H1 (cell line): ENCODE measurements around the gene NLRP1. TPM values are rescaled to one million over a fixed set of nuclear protein-coding genes. Genes with fewer than 3 reads are reported as not detected.

Source experiments
- CTCF ChIA-PET: fragments of 300-600 bp; sonication (Branson Sonifier 250); formaldehyde crosslinking; loops from one replicate; lab custom pipeline; 2021; ENCODE audit not compliant: partially characterized antibody; lab: Charles Lee
- POLR2A ChIA-PET: fragments of 300-600 bp; sonication (Branson Sonifier 250); formaldehyde crosslinking; loops from one replicate; lab custom pipeline; 2021; ENCODE audit warnings: inconsistent platforms; ENCODE audit not compliant: partially characterized antibody; lab: Charles Lee
- DNase-seq, 2 experiments: peaks; one replicate each; pipeline versions ENCODE4 v3.0.0 to v3.0.0-alpha.2; 2010 to 2022; ENCODE audit warnings: low spot score in 2 of 2, low read depth in 1 of 2, mixed read lengths in 1 of 2
- FAIRE-seq: peaks from 2 replicates; lab custom pipeline; 2011; peaks lifted over from hg19 to GRCh38; lab: Jason Lieb, UNC
- H2AFZ ChIP-seq: 2 replicates; pipeline ENCODE4 v1.8.1; 2012; ENCODE audit warnings: low read length, inconsistent platforms
- H2AK5ac ChIP-seq: 2 replicates; pipeline ENCODE4 v1.6.1; 2013; ENCODE audit warnings: low read depth, low read length
- H2BK120ac ChIP-seq: replicated peaks from 2 replicates; pipeline ENCODE3; 2013; ENCODE audit warnings: low read depth, low read length, inconsistent platforms
- H2BK12ac ChIP-seq: 2 replicates; pipeline ENCODE4 v1.6.1; 2013; ENCODE audit warnings: low read depth, low read length
- H2BK15ac ChIP-seq: 2 replicates; pipeline ENCODE4 v1.6.1; 2013; ENCODE audit warnings: low read length
- H2BK20ac ChIP-seq: 2 replicates; pipeline ENCODE4 v1.6.1; 2013; ENCODE audit warnings: low read length
- H2BK5ac ChIP-seq: 2 replicates; pipeline ENCODE4 v1.6.1; 2013; ENCODE audit warnings: low read depth, low read length
- H3K14ac ChIP-seq: 2 replicates; pipeline ENCODE4 v1.6.1; 2013; ENCODE audit warnings: inconsistent platforms; ENCODE audit not compliant: insufficient read length
- H3K18ac ChIP-seq: 2 replicates; pipeline ENCODE4 v1.6.1; 2013; ENCODE audit warnings: low read length; ENCODE audit errors: extremely low read depth
- H3K23ac ChIP-seq: 2 replicates; pipeline ENCODE4 v1.6.1; 2013; ENCODE audit warnings: inconsistent platforms; ENCODE audit not compliant: insufficient read length
- H3K23me2 ChIP-seq: 2 replicates; pipeline ENCODE4 v1.6.1; 2013; ENCODE audit warnings: low read depth, low read length
- H3K27ac ChIP-seq: 2 replicates; pipeline ENCODE4 v1.6.1; 2011; ENCODE audit warnings: low read depth, low read length, inconsistent platforms
- H3K27me3 ChIP-seq, 4 experiments: replicated peaks in 1 of 4; 1 replicate in 1 of 4; 2 replicates in 3 of 4; pipeline versions ENCODE4 v1.6.1 to v1.8.1; 2011 to 2013; ENCODE audit warnings: low read length in 3 of 4, mild to moderate bottlenecking in 3 of 4, inconsistent platforms in 2 of 4, mixed read lengths in 2 of 4, moderate library complexity in 1 of 4; ENCODE audit not compliant: control insufficient read depth in 3 of 4, insufficient read depth in 3 of 4; ENCODE audit errors: extremely low read depth in 1 of 4
- H3K36me3 ChIP-seq, 4 experiments: 2 replicates each; pipeline versions ENCODE4 v1.6.1 to v1.8.1; 2011 to 2013; ENCODE audit warnings: mild to moderate bottlenecking in 4 of 4, low read length in 3 of 4, moderate library complexity in 2 of 4, control low read depth in 1 of 4, inconsistent platforms in 1 of 4; ENCODE audit not compliant: insufficient read depth in 4 of 4, control insufficient read depth in 2 of 4
- H3K4ac ChIP-seq: replicated peaks from 2 replicates; pipeline ENCODE3; 2013; ENCODE audit warnings: low read length, low read depth, mixed read lengths, inconsistent platforms; ENCODE audit not compliant: insufficient read length
- H3K4me1 ChIP-seq, 4 experiments: replicated peaks in 1 of 4; 1 replicate in 1 of 4; 2 replicates in 3 of 4; pipeline versions ENCODE4 v1.6.1 to v1.8.1; 2011 to 2013; ENCODE audit warnings: low read length in 3 of 4, inconsistent platforms in 2 of 4, mixed read lengths in 1 of 4; ENCODE audit not compliant: insufficient read depth in 4 of 4, control insufficient read depth in 3 of 4
- H3K4me2 ChIP-seq, 2 experiments: 2 replicates each; pipeline versions ENCODE4 v1.6.1 to v1.8.1; 2011 to 2013; ENCODE audit warnings: low read depth in 2 of 2, low read length in 2 of 2, control low read depth in 1 of 2, inconsistent platforms in 1 of 2, mild to moderate bottlenecking in 1 of 2; ENCODE audit not compliant: insufficient read depth in 1 of 2
- H3K4me3 ChIP-seq, 4 experiments: fragments of 200-600, 300-600 bp in 1 of 4; sonication (generic), shearing (Covaris generic), sonication (Bioruptor Twin) in 1 of 4; 2 replicates each; pipeline versions ENCODE4 v1.5.1 to v1.8.1; 2011 to 2016; ENCODE audit warnings: low read length in 4 of 4, low read depth in 3 of 4, control low read depth in 2 of 4, inconsistent platforms in 2 of 4, mild to moderate bottlenecking in 2 of 4, mixed read lengths in 1 of 4, moderate library complexity in 1 of 4; ENCODE audit not compliant: insufficient read depth in 2 of 4; ENCODE audit errors: extremely low read depth in 1 of 4
- H3K56ac ChIP-seq: replicated peaks from 2 replicates; pipeline ENCODE3; 2013; ENCODE audit warnings: low read depth, mild to moderate bottlenecking, mixed read lengths, low read length, inconsistent platforms; ENCODE audit not compliant: insufficient read length
- H3K79me1 ChIP-seq: 2 replicates; pipeline ENCODE4 v1.6.1; 2013; ENCODE audit warnings: low read depth, low read length, control low read depth
- H3K79me2 ChIP-seq, 2 experiments: 2 replicates each; pipeline versions ENCODE4 v1.6.1 to v1.8.1; 2012 to 2013; ENCODE audit warnings: low read length in 2 of 2, mild to moderate bottlenecking in 2 of 2, inconsistent platforms in 1 of 2; ENCODE audit not compliant: insufficient read depth in 2 of 2, control insufficient read depth in 1 of 2
- H3K9ac ChIP-seq, 4 experiments: replicated peaks in 1 of 4; 1 replicate in 1 of 4; 2 replicates in 3 of 4; pipeline versions ENCODE4 v1.6.1 to v1.8.1; 2011 to 2013; ENCODE audit warnings: low read depth in 3 of 4, low read length in 3 of 4, control low read depth in 2 of 4, mild to moderate bottlenecking in 2 of 4, moderate library complexity in 2 of 4, inconsistent platforms in 1 of 4; ENCODE audit errors: extremely low read depth in 1 of 4
- H3K9me3 ChIP-seq, 2 experiments: 2 replicates each; pipeline versions ENCODE4 v1.6.1 to v1.8.1; 2012 to 2013; ENCODE audit warnings: mild to moderate bottlenecking in 2 of 2, moderate library complexity in 2 of 2, control low read depth in 1 of 2, inconsistent platforms in 1 of 2, low read depth in 1 of 2, low read length in 1 of 2, mixed read lengths in 1 of 2; ENCODE audit not compliant: insufficient read depth in 2 of 2
- H4K20me1 ChIP-seq, 2 experiments: replicated peaks in 1 of 2; 2 replicates each; pipeline versions ENCODE3 to v1.8.1; 2011 to 2013; ENCODE audit warnings: inconsistent platforms in 2 of 2, low read length in 2 of 2, mild to moderate bottlenecking in 1 of 2; ENCODE audit not compliant: insufficient read depth in 2 of 2, control insufficient read depth in 1 of 2
- H4K5ac ChIP-seq: 2 replicates; pipeline ENCODE4 v1.6.1; 2013; ENCODE audit warnings: low read length, low read depth, mixed read lengths, inconsistent platforms; ENCODE audit not compliant: insufficient read length
- H4K8ac ChIP-seq: 2 replicates; pipeline ENCODE4 v1.8.0; 2013; ENCODE audit warnings: mild to moderate bottlenecking, moderate library complexity, low read length, inconsistent platforms; ENCODE audit not compliant: insufficient read depth; ENCODE audit errors: extremely low read depth
- H4K91ac ChIP-seq: replicated peaks from 2 replicates; pipeline ENCODE3; 2013; ENCODE audit warnings: low read length, mixed read lengths, inconsistent platforms; ENCODE audit not compliant: insufficient read length
- CHD1 ChIP-seq: IDR thresholded peaks from 2 replicates; pipeline ENCODE4 v1.6.1; 2012; ENCODE audit warnings: low read depth, low read length, improper control_type of control experiment
- CHD2 ChIP-seq: IDR thresholded peaks from 2 replicates; pipeline ENCODE4 v1.6.1; 2012; ENCODE audit warnings: low read length, improper control_type of control experiment
- HDAC6 ChIP-seq: IDR thresholded peaks from one replicate; pipeline ENCODE4 v1.7.1; 2012; ENCODE audit warnings: low read depth, mild to moderate bottlenecking, inconsistent platforms, low read length, moderate library complexity
- WGBS, 2 experiments: shearing (Covaris generic) in 1 of 2; methylation state at CpG; one replicate each; pipeline versions ENCODE4 v1.1.6 to v1.1.7; 2013 to 2015; ENCODE audit warnings: low lambda C conversion rate in 2 of 2, mixed read lengths in 2 of 2, inconsistent platforms in 1 of 2, low coverage in 1 of 2, missing lambda C conversion rate in 1 of 2; ENCODE audit not compliant: insufficient replicate concordance in 2 of 2, insufficient coverage in 1 of 2, insufficient read length in 1 of 2; ENCODE audit errors: extremely low coverage in 1 of 2, missing lambda C conversion rate in 1 of 2; 5-methylcytosine and 5-hydroxymethylcytosine counted together
- polyA plus RNA-seq, 7 experiments: library from polyadenylated mRNA; depleted of rRNA in 3 of 7; stranded (reverse) in 5 of 7; unstranded in 2 of 7; fragments of >200 nt in 5 of 7; fragments of 200-250 nt in 2 of 7; gene quantifications; 1 replicate in 5 of 7; 2 replicates in 1 of 7; 4 replicates in 1 of 7; pipeline versions ENCODE4 v1.2.1 to v1.2.3, GENCODE V29; 2011 to 2013; ENCODE audit warnings: missing spikeins in 2 of 7, mixed read lengths in 2 of 7
- total RNA-seq: library from RNA; stranded (reverse); fragmentation: NEBNext Ultra II Directional; extraction: Animal tissue kit (Norgen Biotek cat#: 25700); gene quantifications from 2 replicates; pipeline ENCODE4 v1.2.1, GENCODE V29; 2021

The NLRP1 gene
- total and polyA plus RNA-seq, 2 of the 8 experiments (the other 6 are each of a cell fraction or from before 2014, with no cell fraction given), result 8.6 to 10.4 TPM

GRCh38 chr17:5502552-5502951, 81.8 kb downstream of the NLRP1 start:
- Histone ChIP-seq H4K8ac (no peak overlapping the region), H3K18ac (no peak overlapping the region), H2AFZ (no peak overlapping the region), H2AK5ac (no peak overlapping the region), H3K79me2 (no peaks in the 10 kb centered on the region), H2BK5ac (no peak overlapping the region), H3K4me3 (no peak overlapping the region), H3K27ac (no peak overlapping the region), H3K4me2 (no peak overlapping the region), H2BK120ac (no peak overlapping the region), H3K27me3 (peaks cover 7 to 39% (median 25%) of the 10 kb centered on the region in 4 experiments), H3K9ac (no peak overlapping the region), H3K36me3 (no peaks in the 10 kb centered on the region), H3K23ac (no peak overlapping the region), H3K23me2 (peaks cover 17% of the 10 kb centered on the region; the same call in 1 of the 2 replicates), H4K20me1 (peaks cover 0 to 2% of the 10 kb centered on the region in 2 experiments), H3K14ac (no peak overlapping the region), H2BK12ac (no peak overlapping the region), H3K4ac (no peak overlapping the region), H3K4me1 (peaks cover 0 to 8% (median 4%) of the 10 kb centered on the region in 4 experiments; a peak in 3 of 7 replicates), H2BK15ac (no peak overlapping the region), H2BK20ac (no peak overlapping the region), H4K5ac (no peak overlapping the region), H4K91ac (no peak overlapping the region), H3K56ac (no peak overlapping the region), H3K9me3 (no peaks in the 10 kb centered on the region), H3K79me1 (no peaks in the 10 kb centered on the region)
- ChIA-PET POLR2A (interaction anchor here (0.9 to 1.5 kb wide), 2 partner anchors 15 to 16 kb away, joined by 3 read pairs; partner anchors contain the start of genes DERL2 and MIS12), CTCF (no interaction called here)
- DNase-seq (no peak), FAIRE-seq (no peak)
- WGBS, 2 experiments, result 84 to 100% methylated on average over 1 to 4 of the region's 4 CpGs
- TF ChIP-seq CHD2 (no peak), HDAC6 (no peak), CHD1 (no peak)
